K562 (cell line): Measurements from ENCODE around the gene STAB1. TPM values are rescaled to one million over a fixed set of nuclear protein-coding genes. Genes with fewer than 3 reads are reported as not detected.

Source experiments
- CBX3 ChIP-seq, 2 experiments: IDR thresholded peaks; 1 replicate in 1 of 2; 2 replicates in 1 of 2; pipeline ENCODE4 v1.6.1; 2012; ENCODE audit warnings: inconsistent platforms in 2 of 2, low read length in 2 of 2, borderline replicate concordance in 1 of 2, control low read depth in 1 of 2
- CCAR2 ChIP-seq: fragments of 200-400 bp; formaldehyde crosslinking; IDR thresholded peaks from 2 replicates; pipeline ENCODE4 v1.6.1; 2017; ENCODE audit warnings: mild to moderate bottlenecking, low read depth, low read length
- COPS2 ChIP-seq: fragments of 450-650 bp; conservative IDR thresholded peaks from 2 replicates; pipeline ENCODE4 v1.6.1; 2016; ENCODE audit warnings: mild to moderate bottlenecking, moderate library complexity
- ETV6 ChIP-seq, 3 experiments: fragments of 150-350 bp in 1 of 3; sonication (generic) in 1 of 3; formaldehyde crosslinking in 1 of 3; IDR thresholded peaks; 2 replicates each; pipeline versions ENCODE4 v1.6.1 to v1.8.0; 2014 to 2022; ENCODE audit warnings: borderline replicate concordance in 2 of 3, low read depth in 2 of 3, antibody characterized with exemption in 1 of 3, low read length in 1 of 3, mild to moderate bottlenecking in 1 of 3, missing genetic modification reagents in 1 of 3
- IFI16 ChIP-seq: fragments of 250-450 bp; sonication (Bioruptor Pico); IDR thresholded peaks from 2 replicates; pipeline ENCODE4 v2.1.2; 2022; ENCODE audit warnings: mild to moderate bottlenecking, inconsistent platforms
- MCM3 ChIP-seq: fragments of 450-650 bp; IDR thresholded peaks from 2 replicates; pipeline ENCODE4 v1.6.1; 2016
- NCOA4 ChIP-seq: fragments of 450-650 bp; IDR thresholded peaks from 2 replicates; pipeline ENCODE4 v1.6.1; 2018; ENCODE audit warnings: mild to moderate bottlenecking; ENCODE audit not compliant: partially characterized antibody
- PHF20 ChIP-seq: fragments of 450-650 bp; IDR thresholded peaks from 2 replicates; pipeline ENCODE4 v1.6.1; 2018; ENCODE audit not compliant: partially characterized antibody
- PHF21A ChIP-seq: fragments of 450-650 bp; IDR thresholded peaks from 2 replicates; pipeline ENCODE4 v1.6.1; 2017; ENCODE audit warnings: low read depth, borderline replicate concordance
- PML ChIP-seq: IDR thresholded peaks from 2 replicates; pipeline ENCODE4 v1.6.1; 2012; ENCODE audit warnings: low read length, inconsistent platforms
- PTTG1 ChIP-seq: fragments of 450-650 bp; IDR thresholded peaks from 2 replicates; pipeline ENCODE4 v1.6.1; 2016; ENCODE audit warnings: low read depth, mild to moderate bottlenecking, missing genetic modification characterization, missing compliant biosample characterization
- RAD21 ChIP-seq, 2 experiments: fragments of 250-450 bp in 1 of 2; fragments of 450-650 bp in 1 of 2; sonication (Bioruptor Pico) in 1 of 2; formaldehyde crosslinking in 1 of 2; IDR thresholded peaks in 1 of 2; conservative IDR thresholded peaks in 1 of 2; 2 replicates each; pipeline versions ENCODE4 v1.4.0 to v1.8.0; 2020 to 2022; ENCODE audit warnings: mild to moderate bottlenecking in 2 of 2, moderate library complexity in 1 of 2
- RBM17 ChIP-seq: fragments of 200-400 bp; formaldehyde crosslinking; IDR thresholded peaks from 2 replicates; pipeline ENCODE4 v1.6.1; 2017; ENCODE audit warnings: low read depth, mild to moderate bottlenecking, low read length, borderline replicate concordance
- SRSF3 ChIP-seq: fragments of 200-400 bp; formaldehyde crosslinking; IDR thresholded peaks from 2 replicates; pipeline ENCODE4 v1.6.1; 2016; ENCODE audit warnings: mild to moderate bottlenecking, low read length, moderate library complexity; ENCODE audit not compliant: insufficient read depth
- TOE1 ChIP-seq, 2 experiments: fragments of 450-650 bp in 1 of 2; sonication (generic) in 1 of 2; formaldehyde crosslinking in 1 of 2; IDR thresholded peaks; 2 replicates each; pipeline versions ENCODE4 v1.7.1 to v1.8.0; 2016 to 2022; ENCODE audit warnings: borderline replicate concordance in 2 of 2, mild to moderate bottlenecking in 2 of 2, antibody characterized with exemption in 1 of 2, inconsistent platforms in 1 of 2, low read depth in 1 of 2, missing genetic modification reagents in 1 of 2, moderate library complexity in 1 of 2
- XRCC4 ChIP-seq: IDR thresholded peaks from one replicate; pipeline ENCODE4 v1.6.1; 2011; ENCODE audit not compliant: insufficient read depth, insufficient read length; ENCODE audit errors: extremely low read depth
- ZNF134 ChIP-seq: fragments of 250-450 bp; sonication (Bioruptor Pico); conservative IDR thresholded peaks from 2 replicates; pipeline ENCODE4 v1.4.0; 2020
- polyA plus RNA-seq, 8 experiments: library from polyadenylated mRNA; depleted of rRNA in 4 of 8; stranded (reverse) in 5 of 8; unstranded in 3 of 8; fragments of >200 nt; fragmentation: Nextera tagmentation in 2 of 8; fragmentation: Illumina TruSeq in 1 of 8; extraction: Ambion mirVana in 2 of 8; extraction: Trizol in 1 of 8; gene quantifications; 2 replicates each; pipeline versions ENCODE4 v1.2.1 to v1.2.3, GENCODE V29; 2011 to 2014; ENCODE audit warnings: inconsistent platforms in 1 of 8, missing spikeins in 1 of 8
- total RNA-seq, 7 experiments: library from RNA; depleted of rRNA in 6 of 7; stranded (reverse); fragments of >200 nt in 6 of 7; fragmentation: Illumina TruSeq in 2 of 7; extraction: Trizol in 2 of 7; gene quantifications; 2 replicates each; pipeline versions ENCODE4 v1.2.1 to v1.2.3, GENCODE V29; 2011 to 2021; ENCODE audit warnings: low replicate concordance in 1 of 7
- TF ChIP-seq, protein P1 (sequence below): sonication (generic); formaldehyde crosslinking; IDR thresholded peaks from 2 replicates; pipeline ENCODE4 v1.8.0; 2023; ENCODE audit warnings: missing genetic modification reagents, mild to moderate bottlenecking, borderline replicate concordance
- TF ChIP-seq, protein P2 (sequence below): fragments of 250-450 bp; sonication (Bioruptor Pico); IDR thresholded peaks from 2 replicates; pipeline ENCODE4 v1.8.0; 2021; ENCODE audit warnings: mild to moderate bottlenecking, moderate library complexity
- TF ChIP-seq, protein P3 (sequence below): fragments of 250-450 bp; sonication (Bioruptor Pico); IDR thresholded peaks from 2 replicates; pipeline ENCODE4 v1.5.0; 2020; ENCODE audit warnings: mild to moderate bottlenecking

Gene STAB1
- total and polyA plus RNA-seq, 9 of the 15 experiments (the other 6 are each of a cell fraction or from before 2014, with no cell fraction given), result 0.20 to 3.9 (median 1.2) TPM

DNA sequence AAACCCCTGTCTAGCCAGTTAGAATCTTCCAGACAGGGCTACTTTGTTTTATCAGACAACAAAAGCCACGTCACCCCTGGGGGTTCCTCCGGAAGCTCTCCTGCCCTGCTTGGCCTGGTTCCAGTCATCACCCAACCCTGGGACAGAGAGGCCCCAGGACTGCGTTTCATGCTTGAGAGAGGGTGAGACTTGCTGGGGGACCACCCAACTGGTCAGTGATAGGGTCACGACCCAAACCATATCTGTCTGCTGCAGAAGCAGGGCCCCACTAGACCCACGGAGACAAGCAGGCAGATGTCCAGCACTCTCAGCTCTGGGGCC, 37.3 kb downstream of the STAB1 start (continued):
- TF ChIP-seq, protein P1, sequence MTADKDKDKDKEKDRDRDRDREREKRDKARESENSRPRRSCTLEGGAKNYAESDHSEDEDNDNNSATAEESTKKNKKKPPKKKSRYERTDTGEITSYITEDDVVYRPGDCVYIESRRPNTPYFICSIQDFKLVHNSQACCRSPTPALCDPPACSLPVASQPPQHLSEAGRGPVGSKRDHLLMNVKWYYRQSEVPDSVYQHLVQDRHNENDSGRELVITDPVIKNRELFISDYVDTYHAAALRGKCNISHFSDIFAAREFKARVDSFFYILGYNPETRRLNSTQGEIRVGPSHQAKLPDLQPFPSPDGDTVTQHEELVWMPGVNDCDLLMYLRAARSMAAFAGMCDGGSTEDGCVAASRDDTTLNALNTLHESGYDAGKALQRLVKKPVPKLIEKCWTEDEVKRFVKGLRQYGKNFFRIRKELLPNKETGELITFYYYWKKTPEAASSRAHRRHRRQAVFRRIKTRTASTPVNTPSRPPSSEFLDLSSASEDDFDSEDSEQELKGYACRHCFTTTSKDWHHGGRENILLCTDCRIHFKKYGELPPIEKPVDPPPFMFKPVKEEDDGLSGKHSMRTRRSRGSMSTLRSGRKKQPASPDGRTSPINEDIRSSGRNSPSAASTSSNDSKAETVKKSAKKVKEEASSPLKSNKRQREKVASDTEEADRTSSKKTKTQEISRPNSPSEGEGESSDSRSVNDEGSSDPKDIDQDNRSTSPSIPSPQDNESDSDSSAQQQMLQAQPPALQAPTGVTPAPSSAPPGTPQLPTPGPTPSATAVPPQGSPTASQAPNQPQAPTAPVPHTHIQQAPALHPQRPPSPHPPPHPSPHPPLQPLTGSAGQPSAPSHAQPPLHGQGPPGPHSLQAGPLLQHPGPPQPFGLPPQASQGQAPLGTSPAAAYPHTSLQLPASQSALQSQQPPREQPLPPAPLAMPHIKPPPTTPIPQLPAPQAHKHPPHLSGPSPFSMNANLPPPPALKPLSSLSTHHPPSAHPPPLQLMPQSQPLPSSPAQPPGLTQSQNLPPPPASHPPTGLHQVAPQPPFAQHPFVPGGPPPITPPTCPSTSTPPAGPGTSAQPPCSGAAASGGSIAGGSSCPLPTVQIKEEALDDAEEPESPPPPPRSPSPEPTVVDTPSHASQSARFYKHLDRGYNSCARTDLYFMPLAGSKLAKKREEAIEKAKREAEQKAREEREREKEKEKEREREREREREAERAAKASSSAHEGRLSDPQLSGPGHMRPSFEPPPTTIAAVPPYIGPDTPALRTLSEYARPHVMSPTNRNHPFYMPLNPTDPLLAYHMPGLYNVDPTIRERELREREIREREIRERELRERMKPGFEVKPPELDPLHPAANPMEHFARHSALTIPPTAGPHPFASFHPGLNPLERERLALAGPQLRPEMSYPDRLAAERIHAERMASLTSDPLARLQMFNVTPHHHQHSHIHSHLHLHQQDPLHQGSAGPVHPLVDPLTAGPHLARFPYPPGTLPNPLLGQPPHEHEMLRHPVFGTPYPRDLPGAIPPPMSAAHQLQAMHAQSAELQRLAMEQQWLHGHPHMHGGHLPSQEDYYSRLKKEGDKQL, result no peak
- TF ChIP-seq RBM17 (no peak), NCOA4 (no peak), SRSF3 (no peak), COPS2 (no peak), RAD21 (CRISPR knock-in tag; conservative IDR thresholded peaks at IDR 0.05 in 1 of 2, IDR thresholded peaks at IDR 0.05 in 1 of 2) (no peak), PTTG1 (tag) (no peak), XRCC4 (no peak), TOE1 (IDR thresholded peaks at IDR 0.05; ENCODE audit: borderline replicate concordance) (no peak), TOE1 (CRISPR knock-in tag; IDR thresholded peaks at IDR 0.05; ENCODE audit: borderline replicate concordance, low read depth) (no peak), PHF21A (no peak), PHF20 (no peak), CCAR2 (no peak), PML (no peak), MCM3 (no peak), ZNF134 (CRISPR knock-in tag) (no peak), IFI16 (no peak), CBX3 (IDR thresholded peaks at IDR 0.05; ENCODE audit: borderline replicate concordance in 1 of 2, low read length in 2 of 2) (no peak), ETV6 (IDR thresholded peaks at IDR 0.05; ENCODE audit: borderline replicate concordance in 1 of 2, low read depth in 2 of 2, low read length in 1 of 2) (no peak), ETV6 (CRISPR knock-in tag; IDR thresholded peaks at IDR 0.05; ENCODE audit: borderline replicate concordance) (no peak)
- TF ChIP-seq, protein P2, sequence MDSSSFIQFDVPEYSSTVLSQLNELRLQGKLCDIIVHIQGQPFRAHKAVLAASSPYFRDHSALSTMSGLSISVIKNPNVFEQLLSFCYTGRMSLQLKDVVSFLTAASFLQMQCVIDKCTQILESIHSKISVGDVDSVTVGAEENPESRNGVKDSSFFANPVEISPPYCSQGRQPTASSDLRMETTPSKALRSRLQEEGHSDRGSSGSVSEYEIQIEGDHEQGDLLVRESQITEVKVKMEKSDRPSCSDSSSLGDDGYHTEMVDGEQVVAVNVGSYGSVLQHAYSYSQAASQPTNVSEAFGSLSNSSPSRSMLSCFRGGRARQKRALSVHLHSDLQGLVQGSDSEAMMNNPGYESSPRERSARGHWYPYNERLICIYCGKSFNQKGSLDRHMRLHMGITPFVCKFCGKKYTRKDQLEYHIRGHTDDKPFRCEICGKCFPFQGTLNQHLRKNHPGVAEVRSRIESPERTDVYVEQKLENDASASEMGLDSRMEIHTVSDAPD (CRISPR knock-in tag), result no peak
- TF ChIP-seq, protein P3, sequence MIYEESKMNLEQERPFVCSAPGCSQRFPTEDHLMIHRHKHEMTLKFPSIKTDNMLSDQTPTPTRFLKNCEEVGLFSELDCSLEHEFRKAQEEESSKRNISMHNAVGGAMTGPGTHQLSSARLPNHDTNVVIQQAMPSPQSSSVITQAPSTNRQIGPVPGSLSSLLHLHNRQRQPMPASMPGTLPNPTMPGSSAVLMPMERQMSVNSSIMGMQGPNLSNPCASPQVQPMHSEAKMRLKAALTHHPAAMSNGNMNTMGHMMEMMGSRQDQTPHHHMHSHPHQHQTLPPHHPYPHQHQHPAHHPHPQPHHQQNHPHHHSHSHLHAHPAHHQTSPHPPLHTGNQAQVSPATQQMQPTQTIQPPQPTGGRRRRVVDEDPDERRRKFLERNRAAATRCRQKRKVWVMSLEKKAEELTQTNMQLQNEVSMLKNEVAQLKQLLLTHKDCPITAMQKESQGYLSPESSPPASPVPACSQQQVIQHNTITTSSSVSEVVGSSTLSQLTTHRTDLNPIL (CRISPR knock-in tag), result no peak
